Transverse colon (tissue), 4 donors: ENCODE measurements around the gene HID1.

Experiments used
- CTCF ChIP-seq, 5 experiments: fragments of 200-600 bp in 3 of 5; fragments of 450-650 bp in 2 of 5; sonication (generic) in 3 of 5; IDR thresholded peaks; 1 replicate in 2 of 5; 2 replicates in 3 of 5; pipeline ENCODE4 v1.5.1; 2016 to 2017; ENCODE audit warnings: antibody characterized with exemption in 5 of 5, inconsistent platforms in 3 of 5, mild to moderate bottlenecking in 2 of 5, moderate library complexity in 1 of 5
- POLR2A ChIP-seq: fragments of 450-650 bp; IDR thresholded peaks from one replicate; pipeline ENCODE4 v1.6.1; 2016; ENCODE audit warnings: antibody characterized with exemption, mild to moderate bottlenecking, moderate library complexity
- POLR2AphosphoS5 ChIP-seq, 3 donors: sonication (generic); formaldehyde crosslinking; IDR thresholded peaks; one replicate each; pipeline ENCODE4 v1.6.1; 2016; ENCODE audit warnings: antibody characterized with exemption in 3 of 3

- TF ChIP-seq CTCF (IDR thresholded peaks at IDR 0.05), result no peak
- no peak for TF ChIP-seq POLR2A
- no peak for TF ChIP-seq POLR2AphosphoS5 (IDR thresholded peaks at IDR 0.05)
These were observed 8.9 kb downstream of the HID1 start for GRCh38 chr17:74963656-74964055.
